Measurements from ENCODE around the gene ZBTB46. TPM values are rescaled to one million over a fixed set of nuclear protein-coding genes. Genes with fewer than 3 reads are reported as not detected.

Gene ZBTB46
- total RNA-seq, 1 experiment from 2014 or later: 3.6 TPM

- CTCF ChIA-PET: no interaction called here
- POLR2A ChIA-PET (ENCODE audit: unreplicated experiment): no interaction called here
Observed at GRCh38 chr20:63861981-63862901, 31.2 kb upstream of the ZBTB46 start.

GRCh38 chr20:63861365-63861934 is 30.4 kb upstream of the ZBTB46 start, which contains the start of gene ABHD16B:
TSS of gene ABHD16B (plus strand) at chr20:63861498. CDS start at chr20:63861541, 43 bp downstream.
- H3K4me3 ChIP-seq: no peak within 1 kb of the TSS
- TF ChIP-seq EZH2 (IDR thresholded peaks at IDR 0.05; ENCODE audit: low read depth) (no peak), CTCF (conservative IDR thresholded peaks at IDR 0.05) (no peak)
- ChIA-PET POLR2A (ENCODE audit: unreplicated experiment) (no interaction called here), CTCF (interaction anchor here (0.5 kb wide), 1 partner anchor 303 kb away, joined by 7 read pairs; no protein-coding TSS in a partner anchor)
- no peak within 1 kb of the TSS for H2AFZ ChIP-seq
- H3K9me3 ChIP-seq (ENCODE audit: insufficient read depth, low read depth): no peaks in the 10 kb centered on the region
- peaks cover 61% of the 10 kb centered on the region for H3F3A ChIP-seq (ENCODE audit: insufficient read depth, low read depth)
- H4K20me1 ChIP-seq (ENCODE audit: insufficient read depth): peaks cover 12% of the 10 kb centered on the region
- H3K79me2 ChIP-seq (ENCODE audit: low read depth): peaks cover 36% of the 10 kb centered on the region
- no peaks in the 10 kb centered on the region for H3K9me2 ChIP-seq (ENCODE audit: insufficient read depth)
- no peak for DNase-seq
- H3K4me1 ChIP-seq (replicated peaks; ENCODE audit: insufficient read depth): peaks cover 13% of the 10 kb centered on the region
- H3K36me3 ChIP-seq (ENCODE audit: low read depth): no peaks in the 10 kb centered on the region
- no peak within 1 kb of the TSS for H3K27ac ChIP-seq
- no peaks in the 10 kb centered on the region for H3K27me3 ChIP-seq (ENCODE audit: insufficient read depth, low read depth)
- no peak within 1 kb of the TSS for H3K4me2 ChIP-seq
- intact Hi-C loops (cut with micrococcal nuclease; ENCODE audit: unreplicated experiment): loop anchor here (10.0 kb wide), 1 partner anchor 203 kb away; the partner anchor contains the start of gene TCEA2
- no TSS peak for BruUV-seq (replicated peaks)

More at GRCh38 chr20:63861981-63862901, 31.2 kb upstream of the ZBTB46 start:
- Histone ChIP-seq H3K4me3 (no peak overlapping the region), H3K9me2 (ENCODE audit: insufficient read depth) (no peaks in the 10 kb centered on the region), H3K9me3 (ENCODE audit: insufficient read depth, low read depth) (no peaks in the 10 kb centered on the region), H3K4me1 (replicated peaks; ENCODE audit: insufficient read depth) (peaks cover 21% of the 10 kb centered on the region), H3K4me2 (no peak overlapping the region), H3K79me2 (ENCODE audit: low read depth) (peaks cover 43% of the 10 kb centered on the region), H2AFZ (no peak overlapping the region), H3K27ac (no peak overlapping the region), H4K20me1 (ENCODE audit: insufficient read depth) (peaks cover 14% of the 10 kb centered on the region), H3F3A (ENCODE audit: insufficient read depth, low read depth) (peaks cover 56% of the 10 kb centered on the region), H3K27me3 (ENCODE audit: insufficient read depth, low read depth) (no peaks in the 10 kb centered on the region), H3K36me3 (ENCODE audit: low read depth) (no peaks in the 10 kb centered on the region; the same call in 1 of the 2 replicates)
- TF ChIP-seq CTCF (conservative IDR thresholded peaks at IDR 0.05) (no peak), EZH2 (IDR thresholded peaks at IDR 0.05; ENCODE audit: low read depth) (no peak)
- intact Hi-C loops (cut with micrococcal nuclease; ENCODE audit: unreplicated experiment): loop anchor here (10.0 kb wide), 1 partner anchor 203 kb away; the partner anchor contains the start of gene TCEA2
- no TSS peak for BruUV-seq (replicated peaks)
- no peak for DNase-seq

- TF ChIP-seq EZH2 (IDR thresholded peaks at IDR 0.05; ENCODE audit: low read depth) (no peak), CTCF (conservative IDR thresholded peaks at IDR 0.05) (no peak)
- Histone ChIP-seq H3K27ac (no peak overlapping the region), H3K9me3 (ENCODE audit: insufficient read depth, low read depth) (no peaks in the 10 kb centered on the region), H4K20me1 (ENCODE audit: insufficient read depth) (peaks cover 12% of the 10 kb centered on the region), H3K4me3 (no peak overlapping the region), H3K9me2 (ENCODE audit: insufficient read depth) (no peaks in the 10 kb centered on the region), H2AFZ (no peak overlapping the region), H3K27me3 (ENCODE audit: insufficient read depth, low read depth) (no peaks in the 10 kb centered on the region), H3K4me1 (replicated peaks; ENCODE audit: insufficient read depth) (peaks cover 8% of the 10 kb centered on the region), H3K4me2 (no peak overlapping the region), H3K79me2 (ENCODE audit: low read depth) (peaks cover 26% of the 10 kb centered on the region), H3F3A (ENCODE audit: insufficient read depth, low read depth) (peaks cover 58% of the 10 kb centered on the region), H3K36me3 (ENCODE audit: low read depth) (no peaks in the 10 kb centered on the region)
- ChIA-PET CTCF (no interaction called here), POLR2A (ENCODE audit: unreplicated experiment) (no interaction called here)
- intact Hi-C loops (cut with micrococcal nuclease; ENCODE audit: unreplicated experiment): loop anchor here (10.0 kb wide), 1 partner anchor 204 kb away; the partner anchor contains the start of gene TCEA2
- DNase-seq: no peak
- BruUV-seq (replicated peaks): no TSS peak
Observed at GRCh38 chr20:63860325-63861051, 29.4 kb upstream of the ZBTB46 start.
